COLO668 (cell line): ENCODE measurements around the gene GRHPR.
A peak's percentile ranks its signal among the peaks of the same experiment; 100 is the strongest.
"Not testable (repeated sequence)": the region's sequence is repeated elsewhere in the genome, so short reads cannot be mapped to it uniquely, and the experiment has no call there.

Source experiments
- DNase-seq: peaks from one replicate; lab custom pipeline; 2025; ENCODE audit not compliant: unreplicated experiment; lab: John Stamatoyannopoulos, UW

Gene GRHPR

DNA sequence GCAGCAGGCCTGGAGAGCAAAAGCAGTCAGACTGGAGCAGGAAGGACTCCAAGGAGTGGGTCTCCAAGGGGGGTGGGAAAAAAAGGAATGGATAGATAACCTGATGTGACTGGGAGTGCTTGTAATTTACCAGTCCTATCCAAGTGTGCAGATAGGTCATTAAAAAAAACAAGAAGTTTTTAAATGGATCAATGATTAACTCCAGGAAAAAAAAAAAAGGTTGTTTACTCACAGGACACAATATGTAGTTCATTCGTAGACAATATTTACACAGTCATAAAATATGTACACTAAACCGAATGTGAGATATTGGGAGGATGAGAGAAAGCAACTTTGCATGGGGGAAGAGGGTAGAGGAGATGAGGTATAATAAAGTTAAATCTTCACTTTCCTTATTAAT is 22.4 kb downstream of the GRHPR start:
- no peak for DNase-seq

DNA sequence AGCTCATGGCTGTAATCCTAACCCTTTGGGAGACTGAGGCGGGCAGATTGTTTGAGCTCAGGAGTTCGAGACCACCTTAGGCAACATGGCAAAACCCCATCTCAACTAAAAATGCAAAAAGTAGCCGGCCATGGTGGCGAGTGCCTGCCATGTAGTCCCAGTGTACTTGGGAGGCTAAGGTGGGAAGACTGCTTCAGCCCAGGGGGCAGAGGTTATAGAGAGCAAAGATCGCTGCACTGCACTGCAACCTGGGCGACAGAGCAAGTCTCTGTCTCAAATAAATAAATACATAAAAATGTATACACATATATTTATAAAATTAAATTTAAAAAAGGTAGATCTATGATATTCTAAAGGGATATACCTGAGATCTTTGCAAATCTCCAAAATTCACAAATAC is 23.3 kb downstream of the GRHPR start:
- no peak for DNase-seq

DNA sequence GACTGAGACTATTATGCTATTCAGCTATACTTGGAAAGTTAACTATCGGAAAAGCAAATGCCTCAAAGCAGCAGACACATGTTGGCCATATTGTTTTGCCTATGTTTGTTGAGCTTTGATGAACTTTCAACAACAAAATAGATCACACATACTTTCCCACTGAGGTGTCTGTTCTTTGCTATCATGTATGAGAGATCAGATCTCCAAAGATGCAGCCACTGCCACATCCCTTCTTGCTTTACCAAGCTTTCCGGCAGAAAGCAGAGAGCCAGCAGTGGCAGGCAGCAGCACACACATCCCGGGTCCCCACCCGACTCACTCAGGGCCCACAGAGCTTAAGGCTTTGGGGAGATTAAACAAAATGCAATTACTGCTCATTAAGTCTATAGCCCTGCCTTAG is 23.9 kb downstream of the GRHPR start:
- no peak for DNase-seq

DNA sequence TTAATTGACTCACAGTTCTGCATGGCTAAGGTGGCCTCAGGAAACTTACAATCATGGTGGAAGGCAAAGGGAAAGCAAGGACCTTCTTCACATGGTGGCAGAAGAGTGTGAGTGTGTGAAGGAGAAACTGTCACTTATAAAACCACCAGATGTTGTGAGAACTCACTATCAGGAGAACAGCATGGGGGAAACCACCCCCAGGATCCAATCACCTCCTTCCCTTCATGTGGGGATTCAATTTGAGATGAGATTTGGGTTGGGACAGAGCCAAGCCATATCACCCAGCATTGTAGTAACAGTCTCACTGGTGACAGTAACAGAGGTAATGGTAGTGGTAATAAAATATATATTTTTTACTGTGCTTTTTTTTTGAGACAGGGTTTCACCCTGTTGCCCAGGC is 24.6 kb downstream of the GRHPR start:
- no peak for DNase-seq

DNA sequence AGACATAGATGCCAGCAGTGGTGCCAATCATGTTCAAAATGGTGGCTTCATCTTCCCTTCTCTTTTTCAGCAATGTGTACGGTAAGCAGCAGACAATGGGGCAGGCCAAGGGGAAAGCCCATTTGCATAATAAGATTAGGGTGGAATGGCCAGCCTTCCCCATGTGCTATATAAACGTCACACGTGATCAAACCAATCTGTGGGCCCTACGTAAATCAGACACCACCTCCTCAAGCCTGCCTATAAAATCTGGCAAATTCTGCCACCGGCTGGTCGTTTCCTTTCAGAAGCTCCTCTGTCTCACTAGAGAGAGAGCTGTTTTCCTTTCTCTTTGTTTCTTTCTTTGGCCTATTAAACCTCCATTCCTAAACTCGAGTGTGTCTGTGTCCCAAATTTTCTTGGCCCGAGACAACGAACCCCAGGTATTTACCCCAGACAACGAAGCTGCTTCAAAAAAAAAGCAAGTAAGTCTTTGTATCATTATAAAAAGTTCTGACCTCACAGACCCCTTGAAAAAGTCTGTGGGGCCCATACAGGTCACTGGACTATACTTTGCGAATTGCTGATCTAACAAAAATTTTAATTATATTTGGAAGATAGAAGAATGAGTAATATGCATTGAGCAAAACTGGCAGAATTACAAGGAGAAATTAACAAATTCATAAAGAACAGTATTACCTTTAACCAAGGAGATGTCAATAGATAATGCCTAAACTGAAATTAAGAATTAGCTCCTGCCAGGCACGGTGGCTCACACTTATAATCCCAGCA is 27.6 kb downstream of the GRHPR start:
- DNase-seq, result no peak

DNA sequence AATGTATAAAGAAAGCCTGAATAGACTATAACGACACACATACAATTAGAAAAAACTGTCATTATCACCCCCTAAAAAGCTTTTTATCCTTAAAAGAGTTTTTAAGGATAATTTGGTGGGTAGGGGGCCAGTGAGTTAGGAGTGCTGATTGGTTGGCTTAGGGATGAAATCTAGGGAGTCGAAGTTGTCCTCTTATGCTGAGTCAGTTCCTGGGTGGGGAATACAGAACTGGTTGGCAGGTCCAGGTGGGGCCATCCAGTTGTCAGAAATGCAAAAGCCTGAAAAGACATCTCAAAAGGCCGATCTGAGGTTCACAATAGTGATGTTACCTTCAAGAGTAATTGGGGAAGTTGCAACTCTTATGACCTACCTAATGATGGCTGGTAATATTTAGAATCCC is 29.1 kb downstream of the GRHPR start:
- no peak for DNase-seq

DNA sequence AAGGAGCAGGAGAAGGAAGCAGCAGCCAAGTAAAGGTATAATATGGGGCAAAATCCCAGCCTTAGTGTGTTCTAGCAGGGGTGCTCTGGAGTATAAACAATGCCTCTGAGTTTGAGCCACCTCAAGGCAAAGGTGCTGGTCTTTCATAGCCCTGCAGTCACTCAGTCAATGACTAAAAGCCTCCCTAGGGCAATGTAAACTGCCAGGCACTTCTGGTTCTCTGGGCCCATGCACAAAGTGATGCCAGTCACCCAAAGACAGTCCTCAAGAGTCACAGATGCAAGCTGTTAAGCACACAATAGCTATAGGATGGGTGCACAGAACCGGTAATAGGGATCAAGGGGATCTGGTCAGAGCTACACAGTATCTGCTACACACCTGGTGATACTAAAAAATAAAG is 30.1 kb downstream of the GRHPR start:
- DNase-seq, result no peak

DNA sequence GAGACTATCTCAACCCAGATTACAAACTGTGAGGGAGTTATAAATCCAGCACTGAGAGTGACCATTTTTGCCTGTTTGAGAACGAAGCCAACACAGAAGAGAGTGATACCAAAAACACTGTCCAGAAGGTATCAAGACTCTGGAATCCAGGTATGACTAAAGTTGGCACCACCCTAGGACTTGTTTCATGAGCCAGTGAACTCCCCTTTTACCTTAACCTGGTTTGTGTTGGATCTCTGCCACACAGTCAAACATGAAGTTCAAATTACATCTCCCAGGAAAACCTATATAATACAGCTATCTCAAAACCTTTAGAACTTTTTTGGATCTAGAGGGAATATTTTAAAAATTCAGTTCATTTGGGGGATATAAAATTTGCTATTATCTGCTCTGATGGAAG is 31.3 kb downstream of the GRHPR start:
- no peak for DNase-seq

DNA sequence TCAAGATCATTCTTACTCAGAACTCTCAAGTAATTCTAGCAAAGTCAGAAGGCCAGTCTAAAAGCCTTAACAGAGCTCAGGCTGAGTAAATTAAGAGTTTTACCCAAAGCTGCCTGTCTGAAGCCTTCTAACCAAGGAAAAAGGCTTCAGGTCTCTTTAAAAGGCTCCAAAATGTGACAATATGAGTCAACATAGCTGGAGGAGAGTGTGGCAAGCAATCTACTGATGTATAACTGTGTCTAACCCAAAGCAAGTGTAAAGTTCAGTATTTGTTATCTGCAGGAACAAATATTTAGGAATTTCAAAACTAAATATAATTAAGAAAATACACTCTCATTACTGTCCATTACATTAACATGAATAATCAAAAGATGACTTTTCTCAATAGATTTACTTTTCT is 31.7 kb downstream of the GRHPR start:
- no peak for DNase-seq

DNA sequence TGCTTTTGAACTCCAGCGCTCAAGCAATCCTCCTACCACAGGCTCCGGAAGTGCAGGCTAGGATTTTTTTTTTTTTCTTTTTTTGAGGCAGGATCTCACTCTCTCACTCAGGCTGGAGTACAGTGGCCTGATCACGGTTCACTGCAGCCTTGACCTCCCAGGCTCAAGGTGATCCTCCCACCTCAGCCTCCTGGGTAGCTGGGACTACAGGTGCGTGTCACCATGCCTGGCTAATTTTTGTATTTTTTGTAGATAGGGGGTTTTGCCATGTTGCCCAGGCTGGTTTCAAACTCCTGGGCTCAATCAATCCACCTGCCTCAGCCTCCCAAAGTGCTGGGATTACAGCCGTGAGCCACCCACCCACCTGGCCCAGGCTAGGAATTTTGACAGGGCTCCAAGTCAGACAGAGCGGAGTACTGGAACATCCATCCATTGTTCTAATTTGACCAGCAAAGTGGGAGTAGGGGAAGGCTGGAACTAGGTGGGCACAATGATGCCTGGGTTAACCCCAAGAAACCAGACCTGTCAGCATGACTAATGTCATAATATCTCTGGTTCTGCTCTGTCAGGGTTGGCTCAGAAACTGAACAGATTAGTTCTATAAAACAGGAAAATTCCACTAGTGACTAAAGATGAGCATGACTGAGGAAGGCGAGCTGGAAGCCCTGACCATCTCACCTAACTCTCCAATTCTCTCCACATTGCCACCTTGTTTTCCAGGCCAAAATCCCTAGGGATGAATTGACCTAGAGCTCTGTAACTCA is 33.6 kb downstream of the GRHPR start:
- DNase-seq, result no peak

DNA sequence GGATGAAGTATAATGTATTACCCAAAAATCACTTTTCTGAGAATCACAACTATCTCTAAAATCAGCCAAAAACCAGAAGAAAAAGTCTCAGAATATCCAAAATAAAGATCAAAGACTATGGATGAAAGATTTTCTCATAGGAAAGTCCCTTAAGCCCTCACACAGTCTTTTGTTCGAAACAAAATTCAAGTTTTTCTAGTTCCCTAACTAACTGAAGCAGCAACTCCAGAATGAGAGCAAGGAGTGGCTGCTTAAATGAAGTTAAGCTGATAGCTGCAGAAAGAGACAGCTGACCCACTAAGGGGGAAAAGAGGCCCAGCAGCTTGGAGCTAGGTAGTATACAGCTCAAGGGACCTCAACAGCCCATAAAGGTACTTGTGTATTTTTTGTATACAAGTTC is 34.3 kb downstream of the GRHPR start:
- no peak for DNase-seq

DNA sequence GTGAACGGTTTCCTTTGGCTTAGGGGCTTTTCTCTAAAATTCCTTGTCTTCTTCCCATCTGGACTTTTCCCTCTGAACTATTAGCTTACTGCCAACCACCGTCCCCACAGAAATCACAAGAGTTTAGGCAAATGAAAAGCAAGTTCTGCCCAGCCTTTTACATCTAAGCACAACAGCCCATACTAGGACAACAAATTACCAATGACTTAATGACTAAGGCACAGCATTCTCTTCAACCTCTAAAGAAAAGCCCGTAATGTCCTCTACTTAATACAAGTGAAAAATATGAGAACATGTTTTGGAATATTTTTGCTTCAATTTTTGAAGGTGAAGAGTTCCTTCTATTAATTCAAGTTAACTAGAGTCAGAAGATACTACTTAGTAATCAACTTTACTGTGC is 41.5 kb downstream of the GRHPR start:
- no peak for DNase-seq

DNA sequence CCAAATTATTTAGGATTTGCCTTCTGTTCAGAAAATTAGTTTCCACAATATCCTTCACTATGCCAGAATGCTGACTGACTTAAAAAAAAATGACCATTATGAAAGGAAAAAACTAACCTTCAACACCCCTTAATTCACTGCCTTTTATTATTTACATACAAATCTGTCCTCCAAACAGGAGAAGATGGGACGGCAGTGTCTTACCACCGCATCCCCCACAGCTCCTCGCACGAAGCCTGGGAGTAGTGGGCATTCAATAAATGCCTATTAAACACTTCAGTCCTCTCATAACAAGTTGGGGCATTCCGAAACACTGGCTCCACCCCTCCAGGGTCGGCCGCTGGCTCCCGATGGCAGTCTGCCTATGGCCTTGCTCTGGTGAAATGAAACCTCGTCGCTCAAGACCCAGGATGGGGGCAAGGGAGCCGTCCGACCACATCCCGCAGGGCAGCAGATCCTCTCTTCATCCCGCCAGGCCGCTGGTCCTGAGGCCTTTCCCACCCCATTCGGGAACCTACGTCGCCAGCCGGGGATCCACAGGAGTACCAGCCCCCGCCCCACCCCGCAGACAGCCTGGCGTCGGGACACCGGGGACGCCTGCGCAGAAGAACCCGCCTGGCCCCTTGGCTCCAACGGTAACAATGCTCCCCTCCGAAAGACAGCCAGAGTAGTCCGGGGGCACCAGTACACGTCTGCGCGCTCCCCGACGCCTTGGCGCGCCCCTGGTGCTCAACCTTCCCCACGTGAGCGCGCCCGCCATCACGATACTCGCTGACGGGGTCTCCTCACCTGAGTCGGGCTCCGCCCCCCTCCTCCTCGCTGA is 42.1 kb downstream of the GRHPR start:
- DNase-seq, result peak; percentile 89

DNA sequence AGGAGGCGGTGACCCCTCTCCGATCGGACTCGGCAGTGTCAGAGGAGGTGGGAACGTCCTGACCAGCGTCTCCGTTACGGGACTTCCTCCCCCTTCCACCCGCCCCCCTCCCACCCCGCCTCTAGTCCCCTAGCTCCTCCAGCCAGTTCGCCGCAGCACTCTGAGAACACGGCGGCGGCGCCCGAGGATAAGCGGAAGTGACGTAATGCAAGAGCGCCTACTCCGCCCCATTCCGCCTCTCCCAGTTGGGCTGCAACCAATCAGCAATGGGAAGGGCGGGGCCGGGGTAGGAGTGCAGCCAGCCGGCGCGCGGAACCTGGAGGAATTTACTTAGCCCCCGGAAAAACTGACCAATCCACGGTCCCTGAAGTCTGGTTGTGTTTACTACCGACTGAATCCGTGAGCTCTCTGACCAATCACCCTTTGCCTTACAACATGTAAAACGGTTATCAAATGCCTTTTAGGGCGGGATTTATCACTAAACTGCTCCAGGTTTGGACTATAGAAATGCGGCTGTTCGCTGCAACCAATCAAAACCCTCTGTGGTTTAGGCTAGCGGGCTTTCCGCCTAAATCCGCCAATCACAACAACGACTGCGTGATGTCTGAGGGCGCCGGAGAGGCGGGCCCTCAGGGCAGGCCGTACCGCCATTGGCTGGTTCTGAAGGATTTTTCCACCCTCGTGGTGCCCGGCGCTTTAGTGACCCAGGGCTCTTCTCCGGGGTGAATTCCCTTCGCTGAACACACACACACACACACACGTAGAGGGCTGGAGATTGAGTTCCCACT is 42.9 kb downstream of the GRHPR start, which contains the start of gene ZBTB5:
ZBTB5 (minus strand) TSS at position 202 of the 788 bp plus-strand sequence. CDS start 22,899 bp downstream, outside the sequence.
- DNase-seq, result peak; percentile 98

DNA sequence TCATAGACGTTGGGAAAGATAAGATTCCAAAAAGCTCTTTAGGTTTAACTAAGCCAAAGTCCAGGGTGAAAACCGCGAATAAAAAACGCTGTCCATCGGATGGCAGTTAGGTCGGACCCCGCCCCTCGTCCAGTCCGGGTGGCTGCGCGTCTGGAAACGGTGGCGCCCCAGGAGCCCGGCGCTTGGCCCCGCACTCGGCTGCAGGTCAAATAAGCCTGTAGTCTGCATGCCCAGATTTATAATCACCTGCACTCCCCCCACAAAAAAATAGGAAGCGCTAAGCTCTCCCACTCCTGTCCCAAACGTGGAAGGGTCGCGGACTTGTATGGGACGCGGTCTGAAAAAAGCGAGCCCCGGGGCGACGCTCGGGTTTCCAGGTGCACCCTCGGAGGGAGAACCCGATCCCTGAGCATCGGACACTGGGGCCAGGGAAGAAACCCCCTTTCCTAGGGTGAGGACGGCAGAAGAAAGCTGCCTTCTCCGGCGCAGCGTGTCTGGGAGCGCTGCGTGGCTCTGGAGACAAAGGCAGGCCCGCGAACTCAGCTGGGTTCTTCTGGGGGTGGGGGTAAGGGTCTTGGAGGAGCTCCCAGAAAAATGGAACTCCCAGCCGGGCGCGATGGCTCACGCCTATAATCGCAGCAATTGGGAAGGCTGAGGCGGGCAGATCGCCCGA is 43.7 kb downstream of the GRHPR start:
- DNase-seq, result peak; percentile 82

DNA sequence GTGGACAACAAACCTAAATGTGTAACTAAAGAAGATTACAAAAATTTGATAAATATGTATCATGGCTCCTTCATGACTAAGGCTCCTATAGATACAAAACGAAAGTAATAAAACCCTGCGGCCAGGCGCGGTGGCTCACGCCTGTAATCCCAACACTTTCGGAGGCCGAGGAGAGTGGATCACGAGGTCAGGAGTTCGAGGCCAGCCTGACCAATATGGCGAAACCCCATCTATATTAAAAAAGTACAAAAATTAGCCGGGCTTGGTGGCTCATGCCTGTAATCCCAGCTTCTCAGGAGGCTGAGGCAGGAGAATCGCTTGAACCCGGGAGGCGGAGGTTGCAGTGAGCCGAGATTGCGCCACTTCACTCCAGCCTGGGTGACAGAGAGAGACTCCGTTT is 45.0 kb downstream of the GRHPR start:
- DNase-seq, result not testable (repeated sequence)

DNA sequence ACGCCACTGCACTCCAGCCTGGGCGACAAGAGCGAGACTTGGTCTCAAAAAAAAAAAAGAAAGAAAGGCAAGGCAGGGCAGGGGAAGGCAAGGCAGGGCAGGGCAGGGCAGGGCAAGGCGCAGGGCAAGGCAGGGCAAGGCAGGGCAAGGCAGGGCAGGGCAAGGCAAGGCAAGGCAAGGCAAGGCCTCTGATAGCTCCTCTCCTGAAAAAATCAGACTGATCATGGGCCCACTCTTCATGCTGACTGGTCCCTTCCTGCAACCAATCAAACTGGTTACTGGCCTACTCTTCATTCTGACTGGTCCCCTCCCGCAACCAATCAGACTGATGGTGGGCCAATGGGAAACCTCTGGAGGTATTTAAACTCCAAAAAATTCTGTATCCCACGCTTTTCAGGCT is 46.1 kb downstream of the GRHPR start:
- DNase-seq, result no peak

DNA sequence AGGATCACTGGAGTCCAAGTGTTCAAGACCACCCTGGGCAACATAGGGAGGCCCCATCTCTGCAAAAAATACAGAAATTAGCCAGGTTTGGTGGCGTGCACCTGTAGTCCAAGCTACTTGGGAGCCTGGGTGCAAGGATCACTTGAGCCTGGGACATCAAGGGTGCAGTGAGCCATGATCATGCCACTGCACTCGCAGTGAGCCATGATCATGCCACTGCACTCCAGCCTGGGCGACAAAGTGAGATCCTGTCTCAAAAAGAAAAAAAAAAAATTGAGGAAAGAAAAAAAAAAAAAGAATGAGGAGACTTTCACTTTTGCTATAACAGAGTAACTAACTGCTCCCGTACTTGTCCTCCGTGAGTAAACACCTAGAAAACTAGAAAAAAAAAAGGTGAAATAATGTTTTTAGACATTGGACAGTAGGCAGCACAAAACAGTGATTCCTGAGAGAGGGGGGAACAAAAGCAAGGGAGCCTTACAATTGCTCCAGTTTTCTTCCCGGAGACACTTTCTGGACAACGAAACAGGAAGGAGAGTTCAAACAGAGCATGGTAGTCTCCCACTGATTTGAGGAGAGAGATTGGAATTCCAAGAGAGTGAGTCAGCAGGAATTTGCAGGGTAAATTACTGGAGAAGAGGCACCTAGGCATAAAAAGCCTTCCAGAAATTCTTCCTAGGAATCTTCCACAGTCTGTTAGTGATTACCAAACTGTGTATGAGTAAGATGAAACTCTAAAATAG is 49.6 kb downstream of the GRHPR start:
- no peak for DNase-seq

DNA sequence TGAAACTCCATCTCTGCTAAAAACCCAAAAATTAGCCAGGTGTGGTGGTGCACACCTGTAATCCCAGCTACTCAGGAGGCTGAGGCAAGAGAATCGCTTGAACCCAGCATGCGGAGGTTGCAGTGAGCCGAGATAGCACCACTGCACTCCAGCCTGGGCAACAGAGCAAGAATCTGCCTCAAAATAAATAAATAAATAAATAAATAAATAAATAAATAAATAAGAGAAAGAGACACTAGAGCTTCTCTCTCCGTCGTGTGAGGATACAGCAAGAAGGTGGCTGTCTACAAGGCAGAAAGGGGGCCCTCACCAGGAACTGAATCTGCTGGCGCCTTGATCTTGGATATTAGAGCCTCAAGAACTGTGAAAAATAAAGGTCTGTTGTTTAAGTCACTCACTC is 51.5 kb downstream of the GRHPR start:
- DNase-seq, result not testable (repeated sequence)

DNA sequence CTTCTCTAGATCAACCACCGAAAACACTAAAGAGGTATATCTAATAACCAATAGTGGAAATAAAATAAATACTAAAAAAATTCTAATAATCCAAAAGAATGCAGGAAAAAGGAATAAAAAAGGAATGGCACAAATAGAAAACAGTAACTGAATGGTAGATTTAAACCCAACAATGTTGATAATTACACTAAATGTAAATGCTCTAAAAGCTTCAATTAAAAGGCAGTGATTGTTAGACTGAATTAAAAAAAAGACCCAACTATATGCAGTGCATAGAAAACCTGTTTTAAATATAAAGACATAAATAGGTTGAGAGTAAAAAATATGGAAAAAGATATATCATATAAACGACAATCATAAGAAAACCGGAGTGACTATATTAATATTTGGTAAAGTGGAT is 51.9 kb downstream of the GRHPR start:
- DNase-seq, result no peak
